Measurements from ENCODE around the gene TJP1. TPM values are rescaled to one million over a fixed set of nuclear protein-coding genes. Genes with fewer than 3 reads are reported as not detected.

The TJP1 gene
- total and polyA plus RNA-seq, 9 of the 15 experiments (the other 6 are each of a cell fraction or from before 2014, with no cell fraction given) = 9.1 to 39.3 (median 28.0) TPM

DNA sequence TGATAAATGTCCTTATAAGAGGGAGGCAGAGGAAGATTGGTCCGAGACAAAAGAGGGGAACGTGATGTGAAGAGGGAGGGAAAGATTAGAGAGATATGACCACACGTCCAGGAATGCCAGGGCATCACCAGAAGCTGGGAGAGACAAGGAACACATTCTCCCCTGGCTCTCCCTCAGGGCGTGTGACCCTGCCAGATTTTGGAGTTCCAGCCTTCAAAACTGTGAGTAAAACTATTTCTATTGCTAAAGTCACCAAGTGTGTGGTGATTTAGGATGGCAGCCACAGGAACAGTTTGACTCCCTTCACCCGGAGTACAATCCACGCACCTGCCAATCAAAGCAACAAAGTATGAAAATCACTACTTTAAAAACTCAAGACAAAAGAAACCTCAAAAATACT, 32.1 kb upstream of the TJP1 start (continued):
- TF ChIP-seq ZFP30 (CRISPR knock-in tag; IDR thresholded peaks at IDR 0.05; ENCODE audit: borderline replicate concordance) (no peak), STAT5B (CRISPR knock-in tag; IDR thresholded peaks at IDR 0.05) (no peak), RBM14 (IDR thresholded peaks at IDR 0.05; ENCODE audit: borderline replicate concordance, insufficient read depth, low read depth, low read length) (no peak), SPI1 (IDR thresholded peaks at IDR 0.05; ENCODE audit: borderline replicate concordance, low read depth, low read length) (no peak), NR4A1 (CRISPR knock-in tag; IDR thresholded peaks at IDR 0.05) (no peak), NR4A1 (tag; IDR thresholded peaks at IDR 0.05) (no peak), PTRF (tag; IDR thresholded peaks at IDR 0.05) (no peak)
- TF ChIP-seq, protein P1, sequence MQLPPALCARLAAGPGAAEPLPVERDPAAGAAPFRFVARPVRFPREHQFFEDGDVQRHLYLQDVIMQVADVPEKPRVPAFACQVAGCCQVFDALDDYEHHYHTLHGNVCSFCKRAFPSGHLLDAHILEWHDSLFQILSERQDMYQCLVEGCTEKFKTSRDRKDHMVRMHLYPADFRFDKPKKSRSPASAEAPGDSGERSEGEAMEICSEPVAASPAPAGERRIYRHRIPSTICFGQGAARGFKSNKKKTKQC (CRISPR knock-in tag; IDR thresholded peaks at IDR 0.05) = no peak
- TF ChIP-seq, protein P2, sequence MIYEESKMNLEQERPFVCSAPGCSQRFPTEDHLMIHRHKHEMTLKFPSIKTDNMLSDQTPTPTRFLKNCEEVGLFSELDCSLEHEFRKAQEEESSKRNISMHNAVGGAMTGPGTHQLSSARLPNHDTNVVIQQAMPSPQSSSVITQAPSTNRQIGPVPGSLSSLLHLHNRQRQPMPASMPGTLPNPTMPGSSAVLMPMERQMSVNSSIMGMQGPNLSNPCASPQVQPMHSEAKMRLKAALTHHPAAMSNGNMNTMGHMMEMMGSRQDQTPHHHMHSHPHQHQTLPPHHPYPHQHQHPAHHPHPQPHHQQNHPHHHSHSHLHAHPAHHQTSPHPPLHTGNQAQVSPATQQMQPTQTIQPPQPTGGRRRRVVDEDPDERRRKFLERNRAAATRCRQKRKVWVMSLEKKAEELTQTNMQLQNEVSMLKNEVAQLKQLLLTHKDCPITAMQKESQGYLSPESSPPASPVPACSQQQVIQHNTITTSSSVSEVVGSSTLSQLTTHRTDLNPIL (CRISPR knock-in tag; IDR thresholded peaks at IDR 0.05) = no peak
